Keratinocyte (primary cell): ENCODE results near the gene SMPD2.

Experiments
- CTCF ChIP-seq, 3 experiments: IDR thresholded peaks in 1 of 3; conservative IDR thresholded peaks in 1 of 3; optimal IDR thresholded peaks in 1 of 3; 2 replicates in 2 of 3; 3 replicates in 1 of 3; pipeline versions ENCODE3 to v1.5.1; 2011; ENCODE audit warnings: low read length in 3 of 3, mild to moderate bottlenecking in 3 of 3, moderate library complexity in 2 of 3, control low read depth in 1 of 3, inconsistent platforms in 1 of 3; ENCODE audit not compliant: insufficient read depth in 2 of 3; ENCODE audit errors: extremely low read depth in 1 of 3
- EZH2 ChIP-seq: IDR thresholded peaks from one replicate; pipeline ENCODE4 v1.6.1; 2012; ENCODE audit warnings: inconsistent platforms, mild to moderate bottlenecking, low read length, moderate library complexity

DNA sequence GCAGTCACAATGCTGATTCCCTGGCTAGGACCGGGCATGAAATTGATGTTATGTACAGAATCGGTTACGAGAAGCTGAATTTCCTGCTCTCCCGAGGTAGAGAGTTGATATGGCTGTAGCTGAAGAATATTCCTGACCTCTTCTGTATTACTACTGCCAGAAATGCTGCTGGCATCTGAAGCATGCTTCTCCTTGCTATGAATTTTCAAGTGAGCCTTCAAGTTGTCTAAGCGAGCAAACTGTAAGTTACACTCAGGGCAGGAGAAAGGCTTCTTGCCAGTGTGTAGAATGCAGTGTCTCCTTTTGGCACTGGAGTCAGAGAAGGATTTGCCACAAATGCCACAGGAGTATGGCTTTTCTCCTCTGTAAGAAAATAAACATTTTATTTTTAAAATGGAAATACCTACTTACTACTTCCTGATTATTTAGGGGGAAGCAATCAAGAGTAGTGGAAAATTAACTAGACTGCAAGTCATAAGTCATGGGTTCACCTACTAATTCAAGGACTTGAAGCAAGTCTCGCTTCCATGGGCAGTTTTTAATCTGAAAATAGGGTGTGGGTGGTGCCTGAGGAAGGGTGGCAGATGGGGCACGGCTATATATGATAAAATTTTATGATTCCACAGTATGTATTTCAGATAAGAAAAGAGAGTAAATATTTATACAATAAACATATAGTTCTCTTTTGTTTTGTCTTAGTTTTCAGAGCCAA is 25.8 kb downstream of the SMPD2 start:
- no peak for TF ChIP-seq CTCF (optimal IDR thresholded peaks at IDR 0.05 in 1 of 3, IDR thresholded peaks at IDR 0.05 in 1 of 3, conservative IDR thresholded peaks at IDR 0.05 in 1 of 3; ENCODE audit: extremely low read depth in 1 of 3, insufficient read depth in 2 of 3, low read length in 3 of 3)
- TF ChIP-seq EZH2 = no peak
